GM12878 (cell line): Measurements from ENCODE around the gene DDC.

Experiments
- CEBPB ChIP-seq, 2 experiments: fragments of 150-350 bp in 1 of 2; IDR thresholded peaks; 2 replicates each; pipeline ENCODE4 v1.6.1; 2012 to 2014; ENCODE audit warnings: low read depth in 2 of 2, low read length in 2 of 2, borderline replicate concordance in 1 of 2, inconsistent platforms in 1 of 2
- CHD1 ChIP-seq: IDR thresholded peaks from 2 replicates; pipeline ENCODE4 v1.6.1; 2012; ENCODE audit warnings: low read depth, low read length, improper control_type of control experiment
- CTCF ChIP-seq, 3 experiments: IDR thresholded peaks in 2 of 3; conservative IDR thresholded peaks in 1 of 3; 2 replicates each; pipeline ENCODE4 v1.5.1; 2011; ENCODE audit warnings: low read depth in 3 of 3, low read length in 3 of 3, mild to moderate bottlenecking in 3 of 3, control low read depth in 2 of 3, moderate library complexity in 2 of 3, inconsistent platforms in 1 of 3, mixed read lengths in 1 of 3; ENCODE audit not compliant: control insufficient read depth in 2 of 3, insufficient read depth in 1 of 3; ENCODE audit errors: extremely low read depth in 1 of 3
- EZH2 ChIP-seq: IDR thresholded peaks from 2 replicates; pipeline ENCODE4 v1.6.1; 2012; ENCODE audit warnings: low read depth, mild to moderate bottlenecking, control low read depth, inconsistent platforms, low read length, borderline replicate concordance; ENCODE audit not compliant: control insufficient read depth
- IKZF1 ChIP-seq: fragments of 450-650 bp; conservative IDR thresholded peaks from 2 replicates; pipeline ENCODE4 v1.6.1; 2017; ENCODE audit warnings: antibody characterized with exemption, mild to moderate bottlenecking
- NBN ChIP-seq: fragments of 450-650 bp; IDR thresholded peaks from 2 replicates; pipeline ENCODE4 v1.6.1; 2016
- PKNOX1 ChIP-seq: fragments of 450-650 bp; IDR thresholded peaks from 2 replicates; pipeline ENCODE4 v1.6.1; 2016; ENCODE audit warnings: mild to moderate bottlenecking
- POLR2AphosphoS5 ChIP-seq: IDR thresholded peaks from 2 replicates; pipeline ENCODE4 v1.6.1; 2011; ENCODE audit warnings: mild to moderate bottlenecking, low read length, inconsistent platforms
- RBBP5 ChIP-seq: fragments of 200-600 bp; sonication (generic); conservative IDR thresholded peaks from 2 replicates; pipeline ENCODE4 v1.6.1; 2016
- RFX5 ChIP-seq: IDR thresholded peaks from 2 replicates; pipeline ENCODE4 v1.6.1; 2011; ENCODE audit warnings: low read depth, low read length, improper control_type of control experiment
- SMC3 ChIP-seq: IDR thresholded peaks from 2 replicates; pipeline ENCODE4 v1.6.1; 2011; ENCODE audit warnings: low read length, improper control_type of control experiment, borderline replicate concordance
- TAF1 ChIP-seq: IDR thresholded peaks from 2 replicates; pipeline ENCODE4 v1.6.1; 2011; ENCODE audit warnings: mild to moderate bottlenecking, low read depth, low read length, borderline replicate concordance
- YY1 ChIP-seq: IDR thresholded peaks from 2 replicates; pipeline ENCODE4 v1.6.1; 2011; ENCODE audit warnings: low read depth, mild to moderate bottlenecking, low read length
- ZNF274 ChIP-seq: IDR thresholded peaks from one replicate; pipeline ENCODE4 v1.8.0; 2011; ENCODE audit not compliant: insufficient read length, insufficient read depth

GRCh38 chr7:50610521-50611277 lies 45.5 kb upstream of the DDC start:
- TF ChIP-seq CHD1 (no peak), CTCF (IDR thresholded peaks at IDR 0.05 in 2 of 3, conservative IDR thresholded peaks at IDR 0.05 in 1 of 3; ENCODE audit: control insufficient read depth in 2 of 3, extremely low read depth in 1 of 3, insufficient read depth in 1 of 3, low read depth in 3 of 3, low read length in 3 of 3) (no peak), IKZF1 (no peak), SMC3 (no peak), TAF1 (no peak), POLR2AphosphoS5 (no peak), ZNF274 (no peak), NBN (no peak), EZH2 (no peak), CEBPB (IDR thresholded peaks at IDR 0.05; ENCODE audit: borderline replicate concordance in 1 of 2, low read depth in 2 of 2, low read length in 2 of 2) (no peak), PKNOX1 (no peak), YY1 (no peak), RBBP5 (no peak), RFX5 (no peak)
